ENCODE results near the gene STAT2.
"Not testable (repeated sequence)": the region's sequence is repeated elsewhere in the genome, so short reads cannot be mapped to it uniquely, and the experiment has no call there.

STAT2 gene

GRCh38 chr12:56332512-56333196, 27.3 kb downstream of the STAT2 start:
- no peak for DNase-seq

- no peak for DNase-seq
Observed at GRCh38 chr12:56330936-56331490, 28.9 kb downstream of the STAT2 start.

- peak in 1 of 58 donors; percentile 27 for DNase-seq
Observed at GRCh38 chr12:56326533-56326932, 33.4 kb downstream of the STAT2 start.

- DNase-seq: no peak
Observed at GRCh38 chr12:56326126-56326525, 33.8 kb downstream of the STAT2 start.

DNA sequence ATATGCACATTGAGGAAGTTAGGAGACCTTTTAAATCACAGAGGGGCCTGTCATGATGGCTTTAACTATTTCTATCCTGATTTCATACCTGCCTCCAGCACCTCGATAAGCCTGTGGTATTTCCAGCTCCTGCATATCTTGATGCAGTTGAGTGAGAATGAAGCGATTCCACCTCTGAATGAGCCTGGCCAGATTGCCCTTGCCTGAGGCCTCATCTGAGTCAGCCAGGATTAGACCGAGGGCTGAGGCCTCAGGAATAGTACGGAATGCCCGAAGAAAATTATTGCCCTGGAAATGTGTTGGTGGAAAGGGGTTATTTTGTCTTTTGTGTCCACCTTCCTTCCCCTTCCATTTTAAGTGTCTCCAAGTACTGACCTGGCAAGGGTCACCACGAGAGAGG, 35.7 kb downstream of the STAT2 start:
- DNase-seq: no peak

GRCh38 chr12:56321610-56322009, 38.3 kb downstream of the STAT2 start:
- not testable (repeated sequence) for DNase-seq

- DNase-seq: no peak
Observed at GRCh38 chr12:56321027-56321426, 38.9 kb downstream of the STAT2 start.

DNA sequence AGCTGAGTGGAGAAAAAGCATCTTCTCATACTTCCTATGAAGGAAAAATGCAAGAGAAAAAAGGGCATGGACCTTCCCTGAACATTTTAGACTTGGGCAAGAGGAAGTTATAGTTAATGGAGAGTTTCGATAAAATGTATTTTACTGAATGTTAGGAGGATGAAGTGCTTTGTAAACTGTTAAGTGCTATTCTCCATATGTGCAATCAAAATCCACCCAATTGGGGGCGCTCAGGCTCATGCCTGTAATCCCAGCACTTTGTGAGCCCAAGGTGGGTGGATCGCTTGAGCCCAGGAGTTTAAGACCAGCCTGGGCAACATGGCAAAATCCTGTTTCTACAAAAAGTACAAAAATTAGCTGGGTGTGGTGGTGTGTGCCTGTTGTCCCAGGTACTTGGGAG, 42.2 kb downstream of the STAT2 start:
- DNase-seq: no peak

DNA sequence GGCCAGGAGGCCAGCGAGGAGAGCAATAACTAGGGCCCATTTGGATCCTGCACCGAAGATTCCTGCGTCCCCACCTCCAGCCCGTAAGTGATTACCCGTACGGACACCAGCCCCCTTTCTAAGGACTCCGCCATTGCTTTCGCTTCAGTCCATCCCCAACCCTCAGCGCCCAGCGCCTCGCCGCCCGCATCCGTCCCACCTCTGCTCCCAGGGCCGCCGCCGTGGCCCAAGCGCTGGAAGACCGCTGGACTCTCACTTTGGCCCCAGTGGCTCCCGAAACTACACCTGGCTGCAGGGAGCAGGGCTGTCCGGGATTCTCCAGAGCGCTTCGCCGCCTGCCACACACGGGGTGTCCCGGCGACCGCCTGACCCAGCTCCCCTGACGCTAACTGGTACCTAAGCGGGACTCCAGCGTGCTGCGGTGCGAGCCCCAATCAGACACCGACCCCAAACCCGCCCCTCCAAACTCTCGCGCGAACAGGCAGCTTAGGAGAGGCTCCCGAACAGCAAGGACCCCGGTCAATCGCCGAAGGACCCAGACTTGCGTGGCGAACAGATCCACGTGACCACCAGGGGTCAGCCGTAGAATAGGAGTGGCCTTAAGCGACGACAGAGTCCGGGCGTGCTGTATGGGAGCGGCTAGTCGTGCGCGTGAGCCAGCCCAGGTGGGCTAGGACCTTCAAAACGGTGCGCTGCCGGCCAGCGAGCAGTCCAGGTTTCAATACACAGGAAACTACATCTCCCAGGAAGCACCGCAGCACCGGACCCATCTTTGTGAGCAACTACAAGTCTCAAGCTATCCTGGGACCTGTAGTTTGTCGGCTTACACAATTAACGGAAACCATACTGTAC, 44.1 kb downstream of the STAT2 start, which contains the start of gene CNPY2:
TSS of gene CNPY2 (minus strand) at position 367 of the 852 bp plus-strand sequence. CDS start 771 bp downstream, outside the sequence.
- DNase-seq: peak; percentile 60 to 98 (median 93)

GRCh38 chr12:56315249-56315621, 44.7 kb downstream of the STAT2 start:
- DNase-seq: peak in 41 of 58 donors; percentile 7 to 74 (median 46)

- no peak for DNase-seq
Observed at GRCh38 chr12:56311003-56311402, 48.9 kb downstream of the STAT2 start.

DNA sequence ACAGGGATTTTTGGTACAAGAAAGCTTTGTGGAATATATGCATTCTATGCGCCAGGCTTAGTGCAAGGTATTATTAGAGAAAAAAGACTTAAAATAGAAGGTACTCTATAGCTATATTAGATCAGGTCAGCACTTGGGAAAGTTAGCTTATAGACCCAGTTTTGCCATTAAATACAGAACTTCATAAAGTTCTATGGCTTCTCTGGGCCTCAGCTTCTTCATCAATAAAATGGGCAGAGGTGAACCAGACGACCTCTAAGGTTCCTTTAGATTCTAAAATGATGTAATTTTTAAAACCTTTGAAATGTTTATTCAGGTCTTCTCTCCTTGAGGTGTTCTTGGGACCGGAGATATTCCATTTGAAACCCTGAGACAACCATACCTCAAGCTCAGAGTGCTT, 51.2 kb downstream of the STAT2 start:
- DNase-seq: no peak

DNA sequence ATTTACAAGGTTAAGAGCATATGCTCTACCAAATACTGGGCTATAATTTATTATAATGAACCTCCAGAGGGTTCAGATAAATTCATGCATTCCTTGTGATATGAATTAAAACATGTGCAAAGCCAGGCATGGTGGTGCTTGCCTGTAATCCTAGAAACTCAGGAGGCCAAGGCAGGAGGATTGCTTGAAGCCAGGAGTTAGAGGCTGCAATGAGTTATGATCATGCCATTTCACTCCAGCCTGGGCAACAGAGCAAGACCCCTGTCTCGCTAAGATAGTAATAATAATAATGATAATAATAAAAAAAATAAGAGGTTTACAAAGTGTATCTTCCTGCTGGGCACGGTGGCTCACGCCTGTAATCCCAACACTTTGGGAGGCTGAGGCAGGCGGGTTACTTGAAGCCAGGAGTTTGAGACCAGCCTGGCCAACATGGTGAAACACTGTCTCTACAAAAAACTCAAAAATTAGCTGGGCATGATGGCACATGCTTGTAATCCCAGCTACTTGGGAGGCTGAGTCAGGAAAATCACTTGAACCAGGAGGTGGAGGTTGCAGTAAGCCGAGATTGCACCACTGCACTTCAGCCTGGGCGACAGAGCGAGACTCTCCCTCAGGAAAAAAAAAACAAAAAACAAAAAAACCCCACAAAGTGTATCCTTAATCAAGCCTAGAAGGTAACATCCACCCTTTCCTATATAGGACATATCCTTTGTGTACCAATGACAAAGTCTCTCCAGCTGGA, 52.5 kb downstream of the STAT2 start:
- DNase-seq: no peak

DNA sequence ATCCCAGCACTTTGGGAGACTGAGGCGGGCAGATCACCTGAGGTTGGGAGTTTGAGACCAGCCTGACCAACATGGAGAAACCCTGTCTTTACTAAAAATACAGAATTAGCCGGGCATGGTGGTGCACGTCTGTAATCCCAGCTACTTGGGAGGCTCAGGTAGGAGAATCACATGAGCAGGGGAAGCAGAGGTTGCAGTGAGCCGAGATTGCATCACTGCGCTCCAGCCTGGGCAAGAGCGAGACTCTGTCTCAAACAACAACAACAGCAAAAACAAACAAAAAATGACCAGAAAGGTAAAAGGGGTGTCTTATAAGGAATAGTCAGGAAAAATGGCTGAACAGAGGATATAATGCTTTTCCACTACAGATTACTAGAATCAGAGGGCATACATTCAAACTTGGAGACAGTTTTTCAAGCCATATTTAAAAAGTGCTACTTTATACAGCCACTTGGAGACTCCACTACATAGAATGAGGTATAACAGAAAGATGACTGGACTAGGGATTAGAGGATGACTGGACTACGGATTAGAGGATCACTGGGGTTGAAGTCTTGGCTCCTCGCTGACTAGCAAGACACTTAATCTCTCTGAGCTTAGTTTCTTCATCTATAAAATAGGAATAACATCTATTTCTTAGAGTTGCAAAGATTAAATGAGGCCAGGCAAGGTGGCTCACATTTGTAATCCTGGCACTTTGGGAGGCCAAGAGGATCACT, 54.9 kb downstream of the STAT2 start:
- DNase-seq: no peak

DNA sequence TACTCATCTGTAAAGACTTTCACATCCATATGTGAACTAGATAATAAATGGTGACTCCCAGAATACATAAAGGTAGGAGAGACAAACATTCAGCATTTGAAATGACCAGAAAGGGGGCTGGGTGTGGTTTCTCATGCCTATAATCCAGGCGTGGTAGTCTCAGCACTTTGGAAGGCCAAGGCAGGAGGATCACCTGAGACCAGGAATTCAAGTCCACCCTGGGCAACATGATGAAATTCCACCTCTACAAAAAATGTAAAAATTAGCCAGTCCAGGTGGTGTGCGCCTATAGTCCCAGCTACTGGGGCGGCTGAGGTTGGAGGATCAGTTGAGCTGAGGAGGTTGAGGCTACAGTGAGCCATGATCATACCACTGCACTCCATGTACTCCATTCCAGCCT, 55.6 kb downstream of the STAT2 start:
- no peak for DNase-seq

- peak in 6 of 58 donors; percentile 35 to 62 (median 52) for DNase-seq
Observed at GRCh38 chr12:56300644-56301464, 59.1 kb downstream of the STAT2 start.

DNA sequence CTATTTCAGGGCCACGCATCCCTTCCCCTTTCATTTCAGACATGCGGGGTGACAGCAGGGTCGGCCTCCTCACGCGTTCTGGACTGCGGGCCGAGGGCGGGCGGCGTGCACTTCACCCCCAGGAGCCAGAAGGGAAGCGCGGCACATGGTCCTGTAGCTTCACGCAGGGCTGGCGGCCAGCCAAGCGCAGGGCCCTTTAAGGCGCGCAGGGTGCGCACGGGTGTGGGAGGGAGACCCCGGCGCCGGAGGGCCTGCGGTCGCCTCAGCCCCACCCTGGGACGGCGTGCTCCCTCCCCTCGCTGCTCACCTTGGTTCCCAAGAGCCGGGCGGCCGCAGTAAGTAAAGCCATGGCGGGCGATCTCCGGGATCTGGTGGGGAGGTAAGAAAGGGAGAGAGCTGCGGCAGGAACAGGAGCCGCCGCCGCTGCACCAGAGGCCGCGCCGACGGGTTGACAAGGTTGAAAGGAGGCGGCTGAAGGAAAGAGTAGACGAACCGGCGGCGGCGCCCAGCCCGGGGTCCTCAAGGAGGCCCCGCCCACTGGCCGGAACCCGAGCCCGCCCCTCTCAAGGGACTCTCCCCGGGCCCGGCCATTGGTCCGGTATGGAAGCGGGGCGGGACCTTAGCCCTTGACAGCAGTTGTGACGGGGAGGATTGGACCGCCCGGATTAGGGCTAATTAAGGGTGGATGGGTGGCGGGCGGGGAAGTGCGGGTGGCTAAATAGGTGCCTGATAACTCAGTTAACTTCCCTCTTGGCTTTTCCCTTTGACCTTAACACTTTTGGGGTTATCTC, 59.9 kb downstream of the STAT2 start, which contains the start of gene CS:
TSS of gene CS (minus strand) at position 478 of the 791 bp plus-strand sequence. CDS start at position 349, 129 bp downstream.
- peak; percentile 64 to 99 (median 96) for DNase-seq

DNA sequence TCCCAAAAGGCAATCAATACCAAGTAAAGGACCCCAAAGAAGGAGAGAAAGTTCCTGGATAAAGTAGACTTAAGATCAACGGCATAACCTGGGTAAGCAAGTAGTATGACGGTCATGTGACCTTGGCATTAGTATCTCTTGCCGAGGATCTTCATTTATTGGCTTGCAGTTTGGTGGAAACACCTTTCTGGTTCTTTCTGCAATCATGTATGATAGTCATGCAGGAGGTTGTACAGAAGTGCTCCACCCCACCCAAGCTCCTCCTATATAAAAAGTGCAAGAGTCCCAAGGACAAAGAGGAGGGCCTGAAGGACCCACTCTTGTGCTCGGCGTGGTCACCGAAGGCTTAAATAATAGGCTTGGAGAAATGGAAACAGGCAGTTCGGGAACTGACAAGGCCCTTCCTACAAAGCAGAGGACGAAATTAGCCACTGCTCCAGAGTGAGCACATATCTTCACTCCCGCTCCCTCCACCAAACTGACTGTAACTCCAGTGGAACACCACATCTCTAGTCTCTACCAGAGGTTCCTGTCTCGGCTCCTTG, 60.5 kb downstream of the STAT2 start:
- peak in 3 of 58 donors; percentile 24 to 54 (median 53) for DNase-seq

GRCh38 chr12:56298828-56299227, 61.1 kb downstream of the STAT2 start:
- DNase-seq: no peak

Measured in anterior cingulate cortex (tissue), 58 donors.